CD4-positive, alpha-beta T cell treated with Interferon gamma for 1 hour (primary cell): Measurements from ENCODE around the gene ESRRB.

ENCODE experiments used
- DNase-seq: peaks from one replicate; pipeline ENCODE4 v3.0.0-alpha.2; 2020

ESRRB gene

GRCh38 chr14:76456200-76456599, 80.3 kb downstream of the ESRRB start:
- DNase-seq: no peak

GRCh38 chr14:76456891-76457586, 81.1 kb downstream of the ESRRB start:
- no peak for DNase-seq

GRCh38 chr14:76457841-76458240, 81.9 kb downstream of the ESRRB start:
- no peak for DNase-seq

GRCh38 chr14:76461886-76462285, 85.9 kb downstream of the ESRRB start:
- DNase-seq: no peak

GRCh38 chr14:76462330-76462729, 86.4 kb downstream of the ESRRB start:
- no peak for DNase-seq

- DNase-seq: no peak
Measured at GRCh38 chr14:76463105-76463504, 87.2 kb downstream of the ESRRB start.

GRCh38 chr14:76464856-76465255, 88.9 kb downstream of the ESRRB start:
- DNase-seq: no peak

GRCh38 chr14:76465664-76466063, 89.7 kb downstream of the ESRRB start:
- no peak for DNase-seq

GRCh38 chr14:76467711-76468155, 91.8 kb downstream of the ESRRB start:
- no peak for DNase-seq

GRCh38 chr14:76472199-76472723, 96.3 kb downstream of the ESRRB start:
- no peak for DNase-seq

GRCh38 chr14:76473481-76474263, 97.7 kb downstream of the ESRRB start:
- DNase-seq: no peak

GRCh38 chr14:76480426-76480825, 104.5 kb downstream of the ESRRB start:
- no peak for DNase-seq

- no peak for DNase-seq
Measured at GRCh38 chr14:76484355-76484754, 108.4 kb downstream of the ESRRB start.

- DNase-seq: no peak
Measured at GRCh38 chr14:76486251-76486743, 110.4 kb downstream of the ESRRB start.

- DNase-seq: no peak
Measured at GRCh38 chr14:76488551-76488950, 112.6 kb downstream of the ESRRB start.

GRCh38 chr14:76489667-76490066, 113.7 kb downstream of the ESRRB start:
- DNase-seq: no peak

- no peak for DNase-seq
Measured at GRCh38 chr14:76490111-76490510, 114.2 kb downstream of the ESRRB start.

GRCh38 chr14:76490735-76491134, 114.8 kb downstream of the ESRRB start:
- DNase-seq: no peak

- no peak for DNase-seq
Measured at GRCh38 chr14:76491172-76491930, 115.4 kb downstream of the ESRRB start.

- DNase-seq: no peak
Measured at GRCh38 chr14:76495983-76496382, 120.0 kb downstream of the ESRRB start.

GRCh38 chr14:76496595-76496994, 120.7 kb downstream of the ESRRB start:
- no peak for DNase-seq

GRCh38 chr14:76497550-76498462, 121.9 kb downstream of the ESRRB start:
- DNase-seq: no peak
